ENCODE measurements around the gene IL3RA.
"Not testable (repeated sequence)": the region's sequence is repeated elsewhere in the genome, so short reads cannot be mapped to it uniquely, and the experiment has no call there.

IL3RA gene

DNA sequence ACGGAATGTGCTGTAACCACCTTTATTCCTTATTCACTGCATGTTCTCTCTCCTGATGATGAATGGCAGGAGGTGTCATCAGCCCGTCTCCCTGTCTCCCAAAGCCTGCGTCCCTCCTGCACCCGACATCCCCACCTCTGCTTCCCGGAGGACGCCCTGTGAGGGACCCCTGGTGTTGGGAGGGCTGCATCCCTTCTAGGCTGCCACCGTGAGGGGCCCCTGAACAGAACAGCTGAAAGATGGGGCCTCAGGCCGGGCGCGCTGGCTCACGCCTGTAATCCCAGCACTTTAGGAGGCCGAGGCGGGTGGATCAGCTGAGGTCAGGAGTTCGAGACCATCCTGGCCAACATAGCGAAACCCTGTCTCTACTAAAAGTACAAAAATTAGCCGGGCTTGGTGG is 89.7 kb downstream of the IL3RA start:
- not testable (repeated sequence) for DNase-seq

DNA sequence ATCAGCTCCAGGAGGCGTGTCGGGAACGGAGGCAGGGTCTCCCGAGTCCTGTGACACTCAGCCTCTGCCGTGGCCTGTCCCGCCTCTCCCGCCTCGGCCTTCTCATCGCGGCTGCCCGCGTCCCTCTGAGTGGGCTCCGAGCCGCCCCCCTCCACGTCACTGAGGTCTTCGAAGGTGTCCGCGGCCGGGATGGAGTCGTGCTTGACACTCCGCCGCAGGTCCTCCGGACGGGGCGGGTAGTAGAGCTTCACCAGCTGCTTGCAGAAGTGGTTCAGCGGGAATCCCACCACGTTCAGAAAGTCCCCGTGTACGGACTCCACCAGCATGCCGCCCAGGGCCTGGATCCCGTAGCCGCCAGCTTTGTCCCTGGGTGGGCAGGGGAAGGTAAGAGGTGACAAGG is 91.2 kb downstream of the IL3RA start:
- DNase-seq = no peak

DNA sequence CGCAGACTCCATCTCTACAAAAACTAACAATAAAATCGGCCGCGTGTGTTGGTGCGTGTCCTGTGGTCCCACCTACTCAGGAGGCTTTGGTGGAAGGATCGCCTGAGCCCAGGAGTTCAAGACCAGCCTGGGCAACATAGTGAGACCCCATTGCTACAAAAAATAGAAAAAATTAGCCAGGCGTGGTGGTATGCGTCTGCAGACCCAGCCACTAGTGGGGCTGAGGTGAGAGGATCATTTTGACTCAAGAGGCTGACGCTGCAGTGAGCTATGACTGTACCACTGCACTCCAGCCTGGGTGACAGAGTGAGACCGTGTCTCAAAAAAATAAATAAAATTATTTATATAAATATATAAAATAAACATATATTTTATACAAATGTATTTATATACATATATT is 93.9 kb downstream of the IL3RA start:
- DNase-seq = no peak

Measured in activated CD4-positive, alpha-beta T cell treated with anti-CD3 and anti-CD28 coated beads for 1 hour (primary cell).